ENCODE measurements around the gene COA1.
"Not testable (repeated sequence)": the region's sequence is repeated elsewhere in the genome, so short reads cannot be mapped to it uniquely, and the experiment has no call there.

COA1 gene

DNA sequence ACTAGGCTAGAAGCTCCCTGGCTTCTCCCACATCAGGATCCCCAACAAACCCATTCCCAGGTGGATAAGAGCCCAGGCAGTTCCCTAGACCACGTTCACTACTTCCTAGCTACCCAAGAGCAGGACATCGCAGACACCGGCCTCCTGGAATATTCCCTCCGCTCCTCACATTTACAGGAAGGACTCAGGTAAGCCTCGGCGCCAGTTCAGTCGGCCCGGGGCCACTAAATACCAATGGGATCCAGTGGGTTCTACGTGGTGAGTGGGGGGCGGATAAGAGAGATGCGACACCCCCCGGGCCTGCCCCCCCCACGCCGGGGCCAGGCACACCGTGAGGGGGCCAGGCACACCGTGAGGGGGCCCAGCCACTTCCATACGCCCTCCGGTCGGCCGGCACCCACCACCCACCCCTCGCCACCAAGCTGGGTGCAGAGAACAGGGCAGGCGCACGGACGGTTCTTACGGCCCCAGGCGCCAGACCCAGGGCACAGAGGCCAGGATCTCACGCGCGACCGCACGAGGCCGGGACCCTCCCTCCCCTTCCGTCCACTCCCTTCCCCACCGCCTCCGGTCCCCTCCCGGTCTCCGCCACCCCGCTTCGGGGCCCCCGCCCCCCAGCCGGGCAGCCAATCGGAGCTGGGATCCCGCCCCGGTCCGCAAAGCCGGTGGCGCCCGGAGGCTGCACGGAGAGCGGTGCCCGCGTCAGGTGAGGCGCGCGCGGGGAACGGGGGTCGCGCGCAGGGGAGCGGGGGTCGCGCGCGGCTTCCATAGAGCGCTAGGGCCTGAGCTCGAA, 28.9 kb upstream of the COA1 start, which contains the start of gene BLVRA:
Gene BLVRA (plus strand): TSS at position 652 of the 793 bp plus-strand sequence. CDS start 12,479 bp downstream, outside the sequence.
- DNase-seq (ENCODE audit: low read depth), result no peak

DNA sequence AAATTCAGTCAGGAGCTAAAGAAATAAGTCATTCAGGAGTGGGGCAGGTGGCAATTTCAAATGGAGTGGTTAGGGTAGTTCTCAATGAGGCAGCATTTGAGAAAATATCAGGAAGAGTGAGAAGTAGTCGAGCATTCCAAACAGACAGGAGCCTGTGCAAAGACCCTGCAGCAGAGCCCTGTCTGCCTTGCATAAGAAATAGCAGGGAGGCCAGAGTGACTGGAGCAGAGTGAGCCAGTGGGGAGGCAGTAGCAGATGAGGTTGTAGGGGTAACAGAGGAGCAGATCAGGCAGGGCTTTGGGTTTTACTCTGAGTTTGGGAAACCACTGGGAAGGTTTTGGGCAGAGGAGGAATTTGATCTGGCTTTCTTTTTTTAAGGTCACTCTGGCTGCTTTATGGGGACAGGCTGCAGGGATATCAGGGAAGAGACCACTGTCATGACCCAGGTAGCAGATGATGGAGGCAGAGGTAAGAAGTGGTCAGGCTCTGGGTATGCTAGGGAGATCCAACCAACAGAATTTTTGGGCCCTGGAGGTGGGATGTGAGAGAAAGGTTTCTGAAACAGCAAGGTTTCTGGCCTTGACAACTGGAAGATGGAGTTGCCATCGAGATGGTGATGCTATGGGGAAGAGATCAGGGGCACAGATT, 27.9 kb upstream of the COA1 start:
- no peak for DNase-seq (ENCODE audit: low read depth)

DNA sequence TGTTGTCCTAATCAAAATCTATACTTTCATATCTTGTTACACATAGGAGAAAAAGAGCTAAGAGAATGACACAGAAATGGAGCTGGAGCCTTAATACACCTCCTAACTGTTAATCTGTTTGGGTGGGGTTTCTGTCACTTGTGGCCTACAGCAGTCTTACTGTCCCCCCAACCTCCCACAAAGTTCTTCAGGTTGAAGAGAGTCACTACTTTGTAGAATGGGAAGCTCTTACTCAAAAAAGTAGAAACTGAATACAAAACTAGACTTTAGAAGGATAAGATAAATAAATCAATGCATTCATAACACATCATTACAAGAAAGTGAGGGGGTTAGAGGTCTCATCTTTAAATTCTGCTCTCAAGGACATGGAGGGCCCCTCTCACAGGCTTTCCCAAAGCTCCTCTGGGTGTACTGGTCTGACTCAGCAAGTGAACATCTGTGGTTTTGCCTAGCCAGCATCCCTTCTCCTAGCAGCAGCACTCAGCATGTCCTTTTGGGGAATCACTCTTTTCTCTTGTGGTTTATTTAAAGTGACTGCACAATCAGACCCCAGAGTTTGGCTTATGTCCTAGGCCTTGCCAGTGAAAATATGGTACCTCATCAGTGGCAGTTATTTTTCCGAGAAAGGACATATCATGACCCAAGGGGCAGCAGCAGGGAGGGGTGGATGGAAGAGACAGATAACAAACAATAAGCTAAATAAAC, 27.2 kb upstream of the COA1 start:
- DNase-seq (ENCODE audit: low read depth), result no peak

DNA sequence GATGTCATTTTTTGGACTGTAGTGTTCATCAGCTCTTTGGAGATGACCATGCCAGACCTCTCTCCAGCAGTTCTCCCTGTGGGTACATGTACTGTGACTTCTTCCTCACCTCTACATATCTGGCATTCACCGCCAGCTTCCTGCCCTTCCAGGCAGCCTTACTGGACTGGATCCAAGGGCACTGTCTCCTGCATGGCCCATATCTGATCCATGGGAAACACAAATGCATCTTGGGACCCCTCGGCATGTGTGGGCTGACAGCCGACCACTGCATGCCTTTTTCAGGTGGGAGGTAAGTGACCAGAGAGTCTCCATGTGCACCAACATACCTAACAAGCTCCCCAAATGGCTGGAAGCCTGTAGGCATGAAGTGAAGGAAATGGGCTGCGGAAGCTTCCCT, 25.3 kb upstream of the COA1 start:
- no peak for DNase-seq (ENCODE audit: low read depth)

DNA sequence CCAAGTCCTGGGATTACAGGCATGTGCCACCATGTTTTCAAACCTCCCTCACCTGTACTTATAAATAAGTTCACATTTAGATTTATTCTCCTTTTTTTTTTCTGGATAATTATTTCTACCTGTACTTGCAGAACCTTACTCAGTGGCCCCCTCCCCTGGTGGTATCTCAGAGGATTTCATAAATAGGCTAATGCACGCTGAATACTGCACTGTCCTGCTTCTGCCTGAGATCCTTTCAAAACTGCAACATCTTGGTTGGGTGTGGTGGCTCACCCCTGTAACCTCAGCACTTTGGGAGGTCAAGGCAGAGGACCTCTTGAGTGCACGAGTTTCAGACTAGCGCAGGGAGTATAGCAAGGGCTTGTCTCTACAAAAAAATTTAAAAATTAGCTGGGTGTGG, 24.5 kb upstream of the COA1 start:
- DNase-seq (ENCODE audit: low read depth), result no peak

DNA sequence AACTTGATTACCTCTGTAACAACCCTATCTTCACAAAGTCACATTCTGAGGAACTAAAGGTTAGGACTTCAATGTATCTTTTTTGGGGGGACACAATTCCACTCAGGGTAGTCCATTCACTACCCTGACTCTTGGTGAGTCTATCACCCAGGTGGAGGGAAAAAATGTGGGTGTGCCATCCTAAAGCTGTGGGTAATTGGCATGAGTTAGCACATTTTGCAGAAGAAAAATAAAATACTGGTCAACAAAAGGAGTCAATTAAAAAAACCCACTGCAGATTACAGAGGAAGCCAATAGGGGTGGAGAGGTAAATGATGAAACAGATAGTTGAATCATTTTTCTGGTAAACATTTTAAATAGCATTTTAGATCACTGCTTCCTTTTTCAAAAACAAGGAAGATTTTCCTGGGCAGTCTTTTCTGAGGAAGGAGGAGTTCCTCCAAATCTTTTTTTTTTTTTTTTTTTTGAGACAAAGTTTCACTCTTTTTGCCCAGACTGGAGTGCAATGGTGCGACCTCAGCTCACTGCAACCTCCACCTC, 24.0 kb upstream of the COA1 start:
- DNase-seq (ENCODE audit: low read depth), result no peak

DNA sequence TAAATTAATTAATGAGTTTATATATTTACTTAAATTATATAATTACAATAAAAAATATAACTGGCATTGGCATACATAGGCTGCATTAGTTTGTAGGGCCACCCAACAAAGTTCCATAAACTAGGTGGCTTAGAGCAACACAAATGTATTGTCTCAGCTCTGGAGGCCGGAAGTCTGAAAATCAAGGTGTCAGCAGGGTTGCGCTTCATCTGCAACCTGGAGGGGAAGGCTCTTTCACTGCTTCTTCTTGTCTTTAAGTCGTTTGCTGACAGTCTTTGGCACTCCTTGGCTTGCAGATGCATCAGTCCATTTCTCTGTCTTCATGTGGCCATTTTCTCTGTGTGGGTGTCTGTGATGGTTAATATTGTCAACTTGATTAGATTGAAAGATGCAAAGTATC, 23.1 kb upstream of the COA1 start:
- DNase-seq (ENCODE audit: low read depth), result no peak

DNA sequence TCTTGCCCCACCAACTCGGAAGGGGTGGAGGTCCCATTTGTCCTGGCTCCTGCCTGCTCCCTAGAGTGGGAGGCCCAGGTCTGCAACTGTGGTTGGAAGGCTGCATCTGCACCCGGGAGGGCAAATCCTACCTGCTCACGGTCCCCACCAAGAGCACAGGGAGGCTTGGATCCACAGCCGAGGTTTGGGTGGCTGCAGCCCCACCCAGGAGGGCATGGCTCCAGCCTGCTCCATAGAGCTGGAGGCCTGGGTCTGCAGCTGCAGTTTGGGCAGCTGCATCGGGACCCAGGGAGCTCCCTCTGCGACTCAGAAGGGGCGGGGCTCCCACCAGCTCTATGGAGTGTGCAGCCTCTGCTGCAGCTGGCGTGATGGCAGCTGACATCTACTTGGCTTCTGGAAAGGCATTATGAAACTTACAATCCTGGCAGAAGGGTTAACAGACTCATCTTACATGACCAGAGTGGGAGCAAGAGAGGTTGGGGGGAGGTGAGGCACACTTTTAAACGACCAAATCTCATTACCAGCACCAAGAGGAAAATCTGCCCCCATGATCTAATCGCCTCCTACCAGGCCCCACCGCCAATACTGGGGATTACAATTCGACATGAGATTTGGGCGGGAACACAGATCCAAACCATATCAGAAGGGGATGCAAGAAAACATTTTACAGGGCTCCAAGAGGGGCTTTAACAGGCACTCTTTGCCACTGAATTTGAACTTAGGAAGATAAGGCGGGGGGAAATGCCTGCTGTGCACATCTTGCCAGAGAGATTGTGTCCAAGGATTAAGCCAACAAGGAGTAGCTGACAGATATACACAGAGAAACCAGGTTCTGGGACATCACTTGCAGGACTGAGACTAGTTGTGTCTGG, 20.9 kb upstream of the COA1 start:
- DNase-seq (ENCODE audit: low read depth), result no peak

DNA sequence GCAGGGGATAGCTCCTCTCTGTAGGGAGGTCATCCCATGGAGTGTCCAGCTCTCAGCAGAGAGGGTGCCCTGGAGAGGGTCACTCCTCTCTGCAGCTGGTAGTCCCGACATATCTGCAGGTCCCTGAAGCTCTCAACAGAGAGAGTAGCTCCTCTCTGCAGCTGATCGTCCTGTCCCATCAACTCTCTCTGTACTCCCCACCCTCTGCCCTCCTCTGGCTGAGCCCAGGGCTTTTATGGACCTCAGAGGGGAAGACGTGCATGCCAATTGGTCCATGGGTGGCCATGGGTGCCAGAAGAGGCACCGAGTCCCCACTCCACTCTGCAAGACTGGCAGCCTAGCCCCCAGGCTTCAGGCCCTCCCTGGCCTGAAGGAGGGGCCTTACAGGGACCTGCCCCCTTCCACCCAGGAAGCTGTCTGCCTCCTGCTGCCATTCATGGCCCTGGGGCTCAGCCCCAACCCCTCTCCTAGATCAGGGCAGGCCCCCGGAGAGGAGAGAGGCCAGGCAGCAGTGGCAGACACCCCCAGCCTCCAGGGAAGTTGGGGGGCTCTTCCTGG, 20.1 kb upstream of the COA1 start:
- no peak for DNase-seq (ENCODE audit: low read depth)

DNA sequence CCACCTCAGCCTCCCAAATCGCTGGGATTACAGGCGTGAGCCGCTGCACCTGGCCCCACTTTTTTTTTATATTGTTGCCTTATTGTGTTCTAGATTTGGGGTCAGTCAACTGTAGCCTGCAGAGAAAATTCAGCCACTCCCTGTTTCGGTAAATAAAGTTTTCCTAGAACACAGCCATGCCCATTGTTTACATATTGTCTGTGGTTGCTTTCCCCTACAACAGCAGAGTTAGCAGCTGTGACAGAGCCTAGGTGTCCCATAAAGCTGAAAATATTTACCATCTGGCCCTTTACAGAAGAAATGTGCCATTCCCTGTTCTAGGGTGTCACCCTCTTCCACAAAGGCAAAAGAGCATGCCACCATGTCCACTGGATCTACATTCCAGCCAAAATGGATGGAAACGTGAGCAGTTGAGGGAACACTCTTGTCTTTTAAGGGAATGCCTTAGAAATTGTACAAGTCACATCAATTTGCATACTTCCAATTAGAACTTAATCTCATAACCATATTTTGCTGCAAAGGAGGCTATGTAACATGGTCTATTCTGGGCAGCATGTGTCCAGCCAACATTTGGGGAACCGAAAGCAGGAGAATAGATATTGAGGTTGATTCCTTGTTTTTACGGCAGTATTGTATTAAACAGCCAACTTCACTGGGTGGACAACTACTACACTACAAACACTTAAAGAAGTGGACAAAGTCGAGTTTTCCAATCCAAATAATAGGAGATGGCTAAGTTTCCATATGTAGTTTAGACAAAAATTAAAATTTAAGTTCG, 18.2 kb upstream of the COA1 start:
- DNase-seq (ENCODE audit: low read depth), result no peak

DNA sequence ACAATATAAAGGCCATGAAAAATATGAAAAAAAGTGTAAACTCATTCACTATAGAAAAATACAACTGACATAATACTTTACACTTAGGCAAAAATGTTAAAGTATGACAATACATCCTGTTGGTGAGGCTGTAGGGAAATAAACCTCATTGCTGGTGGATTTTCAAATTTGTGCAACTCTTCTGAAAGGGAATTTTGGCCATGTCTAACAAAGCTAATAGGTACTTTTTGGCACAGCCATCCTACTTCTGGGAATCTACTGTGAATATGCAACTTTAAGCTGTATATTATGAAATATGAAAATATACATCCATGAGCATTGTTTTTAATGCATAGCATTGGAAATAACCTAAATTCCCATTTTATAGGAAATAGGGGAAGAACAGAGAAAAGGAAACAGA, 13.4 kb upstream of the COA1 start:
- no peak for DNase-seq (ENCODE audit: low read depth)

DNA sequence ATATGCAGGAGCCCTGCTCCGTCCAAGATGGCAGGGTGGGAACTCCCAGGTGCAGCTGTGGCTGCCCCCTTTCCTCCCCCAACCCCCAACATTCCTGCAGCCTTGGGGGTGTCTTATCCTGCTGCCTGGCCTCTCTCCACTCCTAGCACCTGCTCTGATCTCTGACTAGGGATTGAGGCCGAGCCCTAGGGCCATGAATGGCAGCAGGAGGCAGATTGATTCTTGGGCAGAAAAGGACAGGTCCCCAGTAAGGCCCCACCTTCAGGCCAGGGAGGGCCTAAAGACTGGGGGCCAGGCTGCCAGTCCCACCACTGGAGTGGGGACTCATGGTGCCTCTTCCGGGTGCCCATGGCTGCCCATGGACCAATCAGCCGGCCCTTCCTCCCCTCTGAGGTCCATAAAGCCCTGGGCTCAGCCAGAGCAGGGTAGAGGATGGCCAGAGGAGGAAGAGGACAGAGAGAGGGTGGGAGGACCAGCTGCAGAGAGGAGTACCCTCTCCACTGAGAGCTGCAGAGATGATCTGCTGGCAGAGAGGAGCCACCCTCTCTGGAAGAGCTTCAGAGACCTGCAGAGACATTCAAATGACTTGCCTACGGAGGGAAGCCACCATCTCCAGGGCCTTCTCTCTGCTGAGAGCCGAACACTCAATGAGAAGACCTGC, 8.3 kb upstream of the COA1 start:
- no peak for DNase-seq (ENCODE audit: low read depth)

DNA sequence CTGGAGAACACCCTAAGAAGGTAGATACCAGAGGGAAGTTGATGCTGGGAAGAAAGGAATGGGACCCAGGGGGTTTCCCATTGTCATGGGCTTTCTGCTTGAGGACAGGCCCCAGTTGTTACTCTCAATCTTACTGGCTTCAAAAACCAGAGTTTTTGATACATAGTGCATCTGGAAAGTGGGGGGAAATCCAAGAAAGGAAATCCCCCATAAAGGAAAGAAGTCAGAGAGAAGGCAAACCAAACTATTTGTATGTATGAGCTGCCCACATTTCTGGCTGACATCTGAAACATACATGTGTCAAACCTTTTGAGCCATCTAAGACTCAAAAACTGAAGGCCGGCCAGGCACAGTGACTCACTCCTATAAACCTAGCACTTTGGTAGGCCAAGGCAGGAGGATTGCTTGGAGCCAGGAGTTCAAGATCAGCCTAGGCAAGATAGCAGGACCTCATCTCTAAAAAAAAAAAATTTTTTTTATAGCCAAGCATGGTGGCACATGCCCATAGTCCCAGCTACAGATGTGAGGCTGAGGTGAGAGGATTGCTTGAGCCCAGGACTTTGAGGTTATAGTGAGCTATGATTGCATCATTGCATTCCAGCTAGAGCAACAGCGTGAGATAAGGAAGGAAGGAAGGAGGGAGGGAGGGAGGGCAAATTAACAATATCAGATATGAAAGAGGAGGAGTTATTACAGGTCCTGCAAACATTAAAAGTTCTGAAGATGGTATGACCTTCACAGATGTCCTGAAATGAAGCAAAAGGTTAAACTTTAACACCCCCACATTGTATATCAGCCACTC, 6.7 kb upstream of the COA1 start:
- DNase-seq (ENCODE audit: low read depth), result no peak

DNA sequence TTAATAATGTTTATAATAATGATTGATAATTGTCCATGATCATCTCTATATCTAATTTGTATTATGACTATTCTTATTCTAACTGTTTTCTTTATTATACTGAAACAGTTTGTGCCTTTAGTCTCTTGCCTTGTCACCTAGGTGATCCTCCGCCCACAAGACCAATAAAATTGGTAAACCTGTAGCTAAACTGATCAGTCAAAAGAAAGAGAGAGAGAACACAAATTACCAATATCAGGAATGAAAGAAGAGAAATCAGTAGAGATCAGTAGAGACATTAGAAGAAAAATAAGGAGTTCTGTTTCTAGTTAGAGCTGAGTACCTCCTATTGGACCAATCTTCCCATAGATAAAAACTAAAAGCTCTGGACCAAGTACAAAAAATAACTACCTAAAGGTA, 6.1 kb upstream of the COA1 start:
- DNase-seq (ENCODE audit: low read depth), result no peak

DNA sequence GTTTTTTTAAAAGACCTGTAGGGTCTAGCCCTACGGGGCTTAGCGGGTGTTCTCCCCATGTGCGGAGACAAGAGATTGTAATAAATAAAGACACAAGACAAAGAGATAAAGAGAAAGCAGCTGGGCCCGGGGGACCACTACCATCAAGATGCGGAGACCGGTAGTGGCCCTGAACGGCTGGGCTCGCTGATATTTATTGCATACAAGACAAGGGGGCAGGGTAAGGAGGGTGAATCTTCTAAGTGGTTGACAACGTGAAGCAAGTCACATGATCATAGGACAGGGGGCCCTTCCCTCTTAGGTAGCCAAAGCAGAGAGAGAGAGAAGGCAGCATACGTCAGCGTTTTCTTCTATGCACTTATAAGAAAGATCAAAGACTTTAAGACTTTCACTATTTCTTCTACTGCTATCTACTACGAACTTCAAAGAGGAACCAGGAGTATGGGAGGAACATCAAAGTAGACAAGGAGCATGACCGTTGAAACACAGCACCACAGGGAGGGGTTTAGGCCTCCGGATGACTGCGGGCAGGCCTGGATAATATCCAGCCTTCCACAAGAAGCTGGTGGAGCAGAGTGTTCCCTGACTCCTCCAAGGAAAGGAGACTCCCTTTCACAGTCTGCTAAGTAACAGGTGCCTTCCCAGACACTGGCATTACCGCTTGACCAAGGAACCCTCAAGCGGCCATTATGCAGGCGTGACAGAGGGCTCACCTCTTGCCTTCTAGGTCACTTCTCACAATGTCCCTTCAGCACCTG, 5.4 kb upstream of the COA1 start:
- not testable (repeated sequence) for DNase-seq (ENCODE audit: low read depth)

DNA sequence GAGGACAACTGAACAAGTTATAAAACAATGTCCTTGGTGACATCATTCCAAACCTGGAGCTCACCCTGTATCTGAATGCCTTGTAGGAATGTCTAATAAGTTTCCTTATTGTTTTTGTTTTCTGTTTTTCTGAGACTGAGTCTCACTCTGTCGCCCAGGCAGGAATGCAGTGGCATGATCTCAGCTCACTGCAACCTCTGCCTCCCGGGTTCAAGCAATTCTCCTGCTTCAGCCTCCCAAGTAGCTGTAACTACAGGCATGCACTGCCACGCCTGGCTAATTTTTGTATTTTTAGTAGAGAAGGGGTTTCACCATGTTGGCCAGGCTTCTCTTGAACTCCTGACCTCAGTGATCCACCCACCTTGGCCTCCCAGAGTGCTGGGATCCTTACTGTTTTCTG, 2.2 kb upstream of the COA1 start:
- DNase-seq (ENCODE audit: low read depth), result not testable (repeated sequence)

DNA sequence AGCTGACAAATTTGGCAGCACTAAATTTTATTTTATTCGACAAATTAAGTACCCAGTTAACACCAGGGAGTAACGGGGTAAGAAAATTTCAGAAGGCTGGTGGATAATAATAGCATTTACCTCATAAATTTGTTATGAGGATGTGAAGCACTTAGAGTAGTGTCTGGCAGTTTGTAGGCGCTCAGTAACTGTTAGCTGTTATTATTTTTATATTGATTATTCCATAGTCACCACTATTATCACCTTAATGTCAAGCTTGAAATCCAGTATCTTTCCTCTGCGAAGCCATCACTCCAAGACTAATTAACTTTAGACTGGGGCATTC, 563 bp upstream of the COA1 start:
- no peak for DNase-seq (ENCODE audit: low read depth)

DNA sequence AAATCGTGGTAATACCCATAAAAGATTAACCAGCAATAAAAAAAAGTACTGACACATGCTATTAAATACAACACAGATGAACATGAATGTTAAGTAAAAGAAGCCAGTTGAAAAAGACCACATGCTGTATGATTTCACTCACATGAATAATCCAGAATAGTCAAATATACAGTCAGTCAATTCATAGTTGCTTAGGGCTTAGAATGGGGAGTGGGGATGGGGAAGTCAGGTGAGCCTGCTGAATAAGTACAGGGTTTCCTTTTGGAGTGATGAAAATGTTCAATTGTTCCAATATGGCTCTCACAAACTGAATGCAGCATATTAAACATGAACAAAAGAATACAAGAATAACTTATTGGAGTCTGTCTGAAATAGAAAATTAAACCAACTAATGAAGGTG, 1.8 kb downstream of the COA1 start:
- DNase-seq (ENCODE audit: low read depth), result no peak

DNA sequence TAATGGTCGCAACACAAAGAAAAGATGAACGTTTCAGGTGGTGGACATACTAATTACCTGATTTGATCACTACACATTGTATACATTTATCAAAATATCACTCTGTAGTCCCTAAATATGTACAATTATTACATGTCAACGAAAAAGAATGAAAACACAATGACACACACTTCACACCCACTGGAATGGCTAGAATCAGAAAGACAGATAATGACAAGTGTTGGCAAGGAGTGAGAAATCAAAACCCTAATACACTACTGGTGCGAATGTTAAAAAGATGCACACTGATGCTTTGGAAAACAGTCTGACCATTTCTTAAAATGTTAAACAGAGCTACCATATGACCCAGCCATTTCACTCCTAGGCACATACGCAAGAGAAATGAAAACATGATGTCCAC, 2.3 kb downstream of the COA1 start:
- DNase-seq (ENCODE audit: low read depth), result no peak

Data from HS-27A (cell line).